Loucy (cell line): ENCODE measurements around the gene NUP88.

Source experiments
- H2AFZ ChIP-seq: fragments of 200-600 bp; sonication (generic); 2 replicates; pipeline ENCODE4 v1.6.0; 2016; ENCODE audit warnings: antibody characterized with exemption, mild to moderate bottlenecking, low read length, moderate library complexity
- H3F3A ChIP-seq: fragments of 200-600 bp; 2 replicates; pipeline ENCODE4 v1.6.0; 2016; ENCODE audit warnings: antibody characterized with exemption, low read depth, mild to moderate bottlenecking
- H3K27me3 ChIP-seq: fragments of 200-600 bp; sonication (generic); 2 replicates; pipeline ENCODE4 v1.6.1; 2014; ENCODE audit warnings: low read length, mild to moderate bottlenecking; ENCODE audit not compliant: insufficient read depth, poor library complexity, severe bottlenecking
- H3K36me3 ChIP-seq: fragments of 200-600 bp; sonication (generic); 2 replicates; pipeline ENCODE4 v1.6.1; 2016; ENCODE audit warnings: low read length; ENCODE audit not compliant: insufficient read depth
- H3K4me1 ChIP-seq: fragments of 200-600 bp; sonication (generic); 2 replicates; pipeline ENCODE4 v1.5.1; 2014; ENCODE audit warnings: low read length, mild to moderate bottlenecking; ENCODE audit not compliant: insufficient read depth, poor library complexity, severe bottlenecking
- H3K4me2 ChIP-seq: fragments of 200-600 bp; sonication (generic); 2 replicates; pipeline ENCODE4 v1.6.0; 2014; ENCODE audit warnings: antibody characterized with exemption, low read length, low read depth, mild to moderate bottlenecking; ENCODE audit not compliant: poor library complexity, severe bottlenecking
- H3K4me3 ChIP-seq: fragments of 200-600 bp; sonication (generic); 2 replicates; pipeline ENCODE4 v1.5.1; 2014; ENCODE audit warnings: low read length, mild to moderate bottlenecking, mixed read lengths; ENCODE audit not compliant: poor library complexity, severe bottlenecking
- H3K79me2 ChIP-seq: fragments of 200-600 bp; sonication (generic); 2 replicates; pipeline ENCODE4 v1.6.1; 2014; ENCODE audit warnings: low read length; ENCODE audit not compliant: insufficient read depth
- H3K9ac ChIP-seq: fragments of 200-600 bp; sonication (generic); 2 replicates; pipeline ENCODE4 v1.6.0; 2014; ENCODE audit warnings: mild to moderate bottlenecking, low read depth, low read length, moderate library complexity; ENCODE audit not compliant: poor library complexity, severe bottlenecking
- H3K9me2 ChIP-seq: fragments of 200-600 bp; sonication (generic); replicated peaks from 2 replicates; pipeline ENCODE4 v1.6.1; 2016; ENCODE audit warnings: low read depth, low read length, mixed read lengths
- H3K9me3 ChIP-seq: fragments of 200-600 bp; sonication (generic); 2 replicates; pipeline ENCODE4 v1.6.1; 2014; ENCODE audit warnings: mild to moderate bottlenecking, antibody characterized with exemption, low read length, low read depth; ENCODE audit not compliant: insufficient read depth
- H4K20me1 ChIP-seq: fragments of 200-600 bp; sonication (generic); 2 replicates; pipeline ENCODE4 v1.6.0; 2014; ENCODE audit warnings: antibody characterized with exemption, low read length, mild to moderate bottlenecking; ENCODE audit not compliant: insufficient read depth, poor library complexity, severe bottlenecking
- EZH2phosphoT487 ChIP-seq: fragments of 200-600 bp; IDR thresholded peaks from 2 replicates; pipeline ENCODE4 v1.6.1; 2018; ENCODE audit warnings: antibody characterized with exemption, mild to moderate bottlenecking, moderate library complexity, borderline replicate concordance
- TF ChIP-seq, protein P1 (sequence below): fragments of 200-600 bp; sonication (generic); conservative IDR thresholded peaks from 2 replicates; pipeline ENCODE4 v1.5.1; 2014; ENCODE audit warnings: mild to moderate bottlenecking, antibody characterized with exemption, low read length

NUP88 gene

DNA sequence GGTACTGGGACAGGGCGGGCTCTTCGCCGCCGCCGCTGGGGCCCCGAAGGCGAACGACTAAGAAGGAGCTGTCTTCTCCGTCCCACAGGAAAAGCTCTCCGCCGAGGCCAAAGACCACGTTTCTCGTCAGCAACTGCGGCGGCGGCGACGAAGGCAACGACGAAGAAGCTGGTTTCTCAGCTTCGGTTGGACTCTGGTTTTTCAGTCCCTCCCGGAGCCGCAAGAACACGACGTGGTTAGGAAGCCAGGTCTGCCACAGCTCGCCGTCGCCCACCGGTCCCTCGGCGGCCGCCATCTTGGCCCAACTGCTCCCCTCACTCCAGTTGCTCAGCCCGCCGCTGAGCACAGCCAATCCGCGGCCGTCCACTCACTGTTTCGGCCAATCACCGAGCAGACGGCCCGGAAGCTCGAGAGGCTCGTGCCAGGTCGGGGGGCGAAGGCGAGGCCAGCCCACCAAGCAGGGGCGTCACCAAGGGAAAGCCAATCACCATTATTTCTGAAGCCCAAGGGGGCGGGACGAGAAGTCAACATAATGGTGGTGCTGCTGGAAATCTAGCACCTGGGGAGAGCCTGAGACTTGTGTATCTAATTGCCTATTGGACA, at the start of gene NUP88:
Gene NUP88 (minus strand): TSS at position 307 of the 603 bp plus-strand sequence. CDS start 12 bp downstream, at position 295.
- Histone ChIP-seq H3K4me2 (peak within 1 kb of the TSS; percentile 97), H3K79me2 (peaks cover 85% of the 10 kb centered on the region), H3K4me3 (peak within 1 kb of the TSS; percentile 97), H3K9ac (peak within 1 kb of the TSS; percentile 93), H3K36me3 (peaks cover 19% of the 10 kb centered on the region; the same call in 1 of the 2 replicates), H2AFZ (peak within 1 kb of the TSS; percentile 91), H4K20me1 (peaks cover 70% of the 10 kb centered on the region), H3K9me2 (no peaks in the 10 kb centered on the region), H3K27me3 (no peaks in the 10 kb centered on the region), H3F3A (no peaks in the 10 kb centered on the region), H3K4me1 (peaks cover 45% of the 10 kb centered on the region), H3K9me3 (no peaks in the 10 kb centered on the region)
- no peak for TF ChIP-seq EZH2phosphoT487
- TF ChIP-seq, protein P1, sequence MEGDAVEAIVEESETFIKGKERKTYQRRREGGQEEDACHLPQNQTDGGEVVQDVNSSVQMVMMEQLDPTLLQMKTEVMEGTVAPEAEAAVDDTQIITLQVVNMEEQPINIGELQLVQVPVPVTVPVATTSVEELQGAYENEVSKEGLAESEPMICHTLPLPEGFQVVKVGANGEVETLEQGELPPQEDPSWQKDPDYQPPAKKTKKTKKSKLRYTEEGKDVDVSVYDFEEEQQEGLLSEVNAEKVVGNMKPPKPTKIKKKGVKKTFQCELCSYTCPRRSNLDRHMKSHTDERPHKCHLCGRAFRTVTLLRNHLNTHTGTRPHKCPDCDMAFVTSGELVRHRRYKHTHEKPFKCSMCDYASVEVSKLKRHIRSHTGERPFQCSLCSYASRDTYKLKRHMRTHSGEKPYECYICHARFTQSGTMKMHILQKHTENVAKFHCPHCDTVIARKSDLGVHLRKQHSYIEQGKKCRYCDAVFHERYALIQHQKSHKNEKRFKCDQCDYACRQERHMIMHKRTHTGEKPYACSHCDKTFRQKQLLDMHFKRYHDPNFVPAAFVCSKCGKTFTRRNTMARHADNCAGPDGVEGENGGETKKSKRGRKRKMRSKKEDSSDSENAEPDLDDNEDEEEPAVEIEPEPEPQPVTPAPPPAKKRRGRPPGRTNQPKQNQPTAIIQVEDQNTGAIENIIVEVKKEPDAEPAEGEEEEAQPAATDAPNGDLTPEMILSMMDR = no peak

DNA sequence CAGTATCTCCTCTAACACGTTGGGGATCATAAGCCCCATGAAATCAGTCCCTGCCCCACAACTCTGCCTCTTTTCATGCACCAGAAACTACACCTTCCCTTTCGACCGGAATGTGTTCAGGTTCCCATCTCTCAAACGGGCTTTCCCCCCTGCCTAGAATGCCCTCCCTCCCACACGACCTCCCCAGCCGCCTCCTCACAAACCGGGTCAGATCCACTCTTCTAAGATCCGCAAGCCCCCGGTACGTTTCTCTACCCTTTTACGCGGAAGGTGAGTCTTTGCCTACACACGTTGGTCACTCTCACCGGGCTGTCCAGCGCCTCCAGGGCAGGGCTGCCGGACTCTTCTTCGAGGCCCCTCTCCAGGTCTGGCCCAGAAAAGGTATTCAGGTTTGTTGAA, 48.6 kb upstream of the NUP88 start:
- peak overlapping the region; percentile 93 for H2AFZ ChIP-seq
- H3F3A ChIP-seq = no peaks in the 10 kb centered on the region
- H4K20me1 ChIP-seq = peaks cover 38% of the 10 kb centered on the region

DNA sequence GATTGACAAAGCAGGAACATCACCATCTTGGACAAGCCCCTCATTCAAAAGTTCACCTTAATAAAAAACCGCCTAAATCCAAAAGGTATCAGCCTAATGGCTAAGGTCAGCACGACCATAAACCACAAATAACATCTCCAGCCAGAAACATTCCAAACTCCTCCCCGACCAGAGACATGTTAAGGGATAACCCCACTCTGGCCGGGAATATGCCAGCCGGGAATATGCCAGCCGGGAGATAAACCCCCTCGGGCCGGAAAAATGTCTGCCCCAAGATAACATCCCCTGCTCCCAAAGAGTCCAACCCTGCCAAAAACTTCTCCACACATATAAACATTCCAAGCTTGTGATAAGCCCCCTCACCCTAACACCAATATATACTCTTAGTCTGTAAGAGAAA, 48.0 kb upstream of the NUP88 start:
- no peak overlapping the region for H2AFZ ChIP-seq

More for the DNA sequence above, 48.6 kb upstream of the NUP88 start:
- no peaks in the 10 kb centered on the region for H3K9me2 ChIP-seq
- no peaks in the 10 kb centered on the region for H3K9me3 ChIP-seq
- peaks cover 30% of the 10 kb centered on the region for H3K4me1 ChIP-seq
- H3K27me3 ChIP-seq = no peaks in the 10 kb centered on the region
- H3K4me3 ChIP-seq = peak overlapping the region; percentile 96
- H3K4me2 ChIP-seq = peak overlapping the region; percentile 92
- peaks cover 57% of the 10 kb centered on the region for H3K79me2 ChIP-seq
- no peak for TF ChIP-seq EZH2phosphoT487
- TF ChIP-seq, protein P1 = no peak
- peak overlapping the region; percentile 93 for H3K9ac ChIP-seq
- H3K36me3 ChIP-seq = peaks cover 21% of the 10 kb centered on the region; the same call in 1 of the 2 replicates

More for the DNA sequence above, 48.0 kb upstream of the NUP88 start:
- Histone ChIP-seq H3K79me2 (peaks cover 63% of the 10 kb centered on the region), H3K9me3 (no peaks in the 10 kb centered on the region), H3K4me1 (peaks cover 31% of the 10 kb centered on the region), H3K4me2 (peak overlapping the region; percentile 92), H3K36me3 (peaks cover 14% of the 10 kb centered on the region; the same call in 1 of the 2 replicates), H3K4me3 (peak overlapping the region; percentile 96), H3F3A (no peaks in the 10 kb centered on the region), H4K20me1 (peaks cover 41% of the 10 kb centered on the region), H3K9ac (peak overlapping the region; percentile 93), H3K27me3 (no peaks in the 10 kb centered on the region), H3K9me2 (no peaks in the 10 kb centered on the region)
- TF ChIP-seq EZH2phosphoT487 = no peak
- TF ChIP-seq, protein P1 = no peak
